Trophoblast cell (in vitro differentiated cells and primary cell): Measurements from ENCODE around the gene PRR5.

ENCODE experiments used
- DNase-seq, 2 donors: peaks; one replicate each; pipeline ENCODE4 v3.0.0-alpha.2; 2016
- H2AFZ ChIP-seq: 2 replicates; pipeline ENCODE4 v1.6.1; 2013; ENCODE audit warnings: low read length, moderate library complexity, mild to moderate bottlenecking; ENCODE audit not compliant: insufficient read depth, poor library complexity
- H2AK5ac ChIP-seq: 2 replicates; pipeline ENCODE4 v1.6.1; 2013; ENCODE audit warnings: mild to moderate bottlenecking, low read length
- H2BK120ac ChIP-seq: 2 replicates; pipeline ENCODE4 v1.6.1; 2013; ENCODE audit warnings: low read length, mild to moderate bottlenecking, moderate library complexity; ENCODE audit not compliant: insufficient read depth, poor library complexity
- H2BK12ac ChIP-seq: 2 replicates; pipeline ENCODE4 v1.6.1; 2013; ENCODE audit warnings: mild to moderate bottlenecking, low read length, moderate library complexity
- H2BK5ac ChIP-seq: 2 replicates; pipeline ENCODE4 v1.6.1; 2013; ENCODE audit warnings: low read length, low read depth, moderate library complexity, mild to moderate bottlenecking; ENCODE audit not compliant: poor library complexity
- H3K14ac ChIP-seq: 2 replicates; pipeline ENCODE4 v1.6.1; 2013; ENCODE audit warnings: mild to moderate bottlenecking, low read length
- H3K18ac ChIP-seq: 2 replicates; pipeline ENCODE4 v1.6.1; 2013; ENCODE audit warnings: mild to moderate bottlenecking, low read length
- H3K23ac ChIP-seq: 2 replicates; pipeline ENCODE4 v1.6.1; 2013; ENCODE audit warnings: low read length
- H3K27ac ChIP-seq: 2 replicates; pipeline ENCODE4 v1.5.1; 2013; ENCODE audit warnings: low read depth, mild to moderate bottlenecking, inconsistent platforms, low read length, moderate library complexity
- H3K27me3 ChIP-seq: 2 replicates; pipeline ENCODE4 v1.6.1; 2013; ENCODE audit warnings: inconsistent platforms, mild to moderate bottlenecking, low read length, moderate library complexity; ENCODE audit not compliant: insufficient read depth
- H3K36me3 ChIP-seq, 2 experiments: 1 replicate in 1 of 2; 2 replicates in 1 of 2; pipeline ENCODE4 v1.6.1; 2013; ENCODE audit warnings: low read length in 2 of 2, mild to moderate bottlenecking in 2 of 2, moderate library complexity in 1 of 2; ENCODE audit not compliant: insufficient read depth in 2 of 2, control insufficient read depth in 1 of 2
- H3K4ac ChIP-seq: 2 replicates; pipeline ENCODE4 v1.6.1; 2013; ENCODE audit warnings: low read depth, mild to moderate bottlenecking, low read length, moderate library complexity
- H3K4me1 ChIP-seq, 2 experiments: 1 replicate in 1 of 2; 2 replicates in 1 of 2; pipeline ENCODE4 v1.6.1; 2013; ENCODE audit warnings: low read length in 2 of 2, mild to moderate bottlenecking in 2 of 2, moderate library complexity in 1 of 2; ENCODE audit not compliant: insufficient read depth in 2 of 2, control insufficient read depth in 1 of 2
- H3K4me2 ChIP-seq: 2 replicates; pipeline ENCODE4 v1.6.1; 2013; ENCODE audit warnings: inconsistent platforms, mild to moderate bottlenecking, low read length, moderate library complexity
- H3K4me3 ChIP-seq: 2 replicates; pipeline ENCODE4 v1.5.1; 2013; ENCODE audit warnings: mild to moderate bottlenecking, low read depth, low read length, inconsistent platforms
- H3K79me1 ChIP-seq: one replicate; pipeline ENCODE4 v1.6.1; 2013; ENCODE audit warnings: low read length
- H3K79me2 ChIP-seq: 2 replicates; pipeline ENCODE4 v1.6.1; 2013; ENCODE audit warnings: low read length, mild to moderate bottlenecking; ENCODE audit not compliant: control insufficient read depth, insufficient read depth, poor library complexity
- H3K9ac ChIP-seq: 2 replicates; pipeline ENCODE4 v1.6.1; 2013; ENCODE audit warnings: mild to moderate bottlenecking, low read length
- H3K9me3 ChIP-seq: 2 replicates; pipeline ENCODE4 v1.6.1; 2013; ENCODE audit warnings: low read depth, mild to moderate bottlenecking, control low read depth, inconsistent platforms, low read length; ENCODE audit not compliant: insufficient read depth
- H4K12ac ChIP-seq: 2 replicates; pipeline ENCODE4 v1.6.1; 2013; ENCODE audit warnings: low read depth, mild to moderate bottlenecking, low read length, moderate library complexity
- H4K8ac ChIP-seq: 2 replicates; pipeline ENCODE4 v1.6.1; 2013; ENCODE audit warnings: low read depth, mild to moderate bottlenecking, low read length, moderate library complexity
- H4K91ac ChIP-seq: one replicate; pipeline ENCODE4 v1.6.1; 2013; ENCODE audit warnings: low read depth, mild to moderate bottlenecking, low read length, moderate library complexity
- WGBS: extraction: QIAGEN DNeasy Blood & Tissue Kit; methylation state at CpG from one replicate; pipeline ENCODE4 v1.1.7; 2013; ENCODE audit warnings: missing lambda C conversion rate; ENCODE audit not compliant: insufficient read length, insufficient coverage; ENCODE audit errors: extremely low coverage; 5-methylcytosine and 5-hydroxymethylcytosine counted together

Gene PRR5

GRCh38 chr22:44691796-44692661 lies 10.0 kb upstream of the PRR5 start:
- H2BK5ac ChIP-seq: peak overlapping the region; percentile 28
- H3K4me3 ChIP-seq: no peak overlapping the region
- no peak overlapping the region for H2BK12ac ChIP-seq
- H2AK5ac ChIP-seq: no peak overlapping the region
- H3K18ac ChIP-seq: peak overlapping the region; percentile 30
- no peak overlapping the region for H4K12ac ChIP-seq
- peaks cover 31 to 34% of the 10 kb centered on the region in 2 experiments for H3K4me1 ChIP-seq
- peaks cover 18% of the 10 kb centered on the region for H3K79me1 ChIP-seq
- WGBS: no CpG with 5 or more reads among the region's 24 CpGs
- peak overlapping the region; percentile 76 for H2BK120ac ChIP-seq
- peak overlapping the region; percentile 32 for H3K14ac ChIP-seq
- peak overlapping the region; percentile 64 for H4K91ac ChIP-seq
- peaks cover 2% of the 10 kb centered on the region for H3K79me2 ChIP-seq
- no peak overlapping the region for H2AFZ ChIP-seq
- no peak overlapping the region for H3K4me2 ChIP-seq
- H3K36me3 ChIP-seq: no peaks in the 10 kb centered on the region
- peak overlapping the region; percentile 63 for H3K27ac ChIP-seq
- no peak overlapping the region for H3K23ac ChIP-seq
- H3K4ac ChIP-seq: no peak overlapping the region
- no peaks in the 10 kb centered on the region for H3K27me3 ChIP-seq
- DNase-seq: peak; percentile 38 to 58
- H4K8ac ChIP-seq: peak overlapping the region; percentile 51
- no peak overlapping the region for H3K9ac ChIP-seq
- peaks cover 2% of the 10 kb centered on the region for H3K9me3 ChIP-seq

DNA sequence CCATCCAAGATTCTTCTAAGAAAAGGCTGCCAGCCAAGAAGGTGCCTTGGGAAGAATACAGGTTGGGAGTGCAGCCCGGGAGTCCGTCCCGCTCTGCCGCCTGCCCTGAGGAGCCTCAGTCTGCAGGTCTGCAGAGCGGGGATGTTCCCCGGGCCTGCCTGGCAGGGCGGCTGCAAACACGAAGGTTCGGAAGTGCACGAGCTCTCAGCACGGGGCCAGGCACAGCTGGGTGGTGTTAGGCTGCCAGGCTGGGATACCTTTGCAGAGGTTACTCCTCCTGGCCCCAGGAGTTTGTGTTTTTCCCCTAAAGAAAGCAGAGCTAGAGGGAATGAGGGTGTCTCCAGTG lies 9.4 kb upstream of the PRR5 start:
- no peaks in the 10 kb centered on the region for H3K27me3 ChIP-seq
- H2BK12ac ChIP-seq: no peak overlapping the region
- peaks cover 16% of the 10 kb centered on the region for H3K79me1 ChIP-seq
- no peak overlapping the region for H3K18ac ChIP-seq
- H4K8ac ChIP-seq: no peak overlapping the region
- no peak overlapping the region for H2AFZ ChIP-seq
- no peak overlapping the region for H3K9ac ChIP-seq
- H3K36me3 ChIP-seq: no peaks in the 10 kb centered on the region
- H3K4me3 ChIP-seq: no peak overlapping the region
- no peak overlapping the region for H4K91ac ChIP-seq
- H3K4me1 ChIP-seq: peaks cover 29 to 31% of the 10 kb centered on the region in 2 experiments
- no peak for DNase-seq
- H3K79me2 ChIP-seq: peaks cover 2% of the 10 kb centered on the region
- H3K4me2 ChIP-seq: no peak overlapping the region
- no peak overlapping the region for H3K4ac ChIP-seq
- no peak overlapping the region for H2AK5ac ChIP-seq
- H4K12ac ChIP-seq: no peak overlapping the region
- no peak overlapping the region for H3K27ac ChIP-seq
- peaks cover 2% of the 10 kb centered on the region for H3K9me3 ChIP-seq
- no CpG with 5 or more reads among the region's 11 CpGs for WGBS
- H3K23ac ChIP-seq: no peak overlapping the region
- H2BK5ac ChIP-seq: no peak overlapping the region
- no peak overlapping the region for H3K14ac ChIP-seq
- H2BK120ac ChIP-seq: peak overlapping the region; percentile 1

- Histone ChIP-seq H3K9ac (no peak overlapping the region), H3K27ac (no peak overlapping the region), H3K9me3 (peaks cover 2% of the 10 kb centered on the region), H3K79me2 (peaks cover 2% of the 10 kb centered on the region), H2BK12ac (no peak overlapping the region), H3K27me3 (no peaks in the 10 kb centered on the region), H2AFZ (no peak overlapping the region), H4K91ac (no peak overlapping the region), H3K4me3 (no peak overlapping the region), H3K4ac (no peak overlapping the region), H3K4me2 (no peak overlapping the region), H2BK120ac (peak overlapping the region; percentile 1), H3K36me3 (no peaks in the 10 kb centered on the region), H2BK5ac (no peak overlapping the region), H4K12ac (no peak overlapping the region), H3K18ac (no peak overlapping the region), H3K4me1 (peaks cover 33% of the 10 kb centered on the region in 2 experiments), H2AK5ac (no peak overlapping the region), H4K8ac (no peak overlapping the region), H3K23ac (no peak overlapping the region), H3K79me1 (peaks cover 18% of the 10 kb centered on the region), H3K14ac (no peak overlapping the region)
- no peak for DNase-seq
- no CpG with 5 or more reads among the region's 4 CpGs for WGBS
Measured at GRCh38 chr22:44693145-44693544, 8.9 kb upstream of the PRR5 start.

DNA sequence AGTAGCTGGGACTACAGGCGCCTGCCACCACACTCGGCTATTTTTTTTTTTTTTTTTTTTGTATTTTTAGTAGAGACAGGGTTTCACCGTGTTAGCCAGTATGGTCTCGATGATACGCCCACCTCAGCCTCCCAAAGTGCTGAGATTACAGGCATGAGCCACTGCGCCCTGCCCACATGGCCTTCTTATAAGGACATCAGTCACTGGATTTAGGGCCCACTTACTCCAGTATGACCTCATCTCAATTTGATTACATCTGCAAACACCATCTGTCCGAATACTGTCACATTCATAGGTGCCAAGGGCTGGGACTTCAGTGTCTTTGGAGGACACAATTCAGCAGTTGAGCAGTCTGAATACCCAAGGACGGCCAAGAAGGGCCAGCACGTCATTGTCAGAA lies 8.2 kb upstream of the PRR5 start:
- H2BK5ac ChIP-seq: no peak overlapping the region
- peaks cover 2% of the 10 kb centered on the region for H3K79me2 ChIP-seq
- no peaks in the 10 kb centered on the region for H3K36me3 ChIP-seq
- H4K8ac ChIP-seq: no peak overlapping the region
- H4K12ac ChIP-seq: no peak overlapping the region
- H2AFZ ChIP-seq: no peak overlapping the region
- peaks cover 2% of the 10 kb centered on the region for H3K9me3 ChIP-seq
- H3K4ac ChIP-seq: no peak overlapping the region
- no CpG with 5 or more reads among the region's 9 CpGs for WGBS
- H3K14ac ChIP-seq: no peak overlapping the region
- no peak for DNase-seq
- H3K27ac ChIP-seq: no peak overlapping the region
- peaks cover 24% of the 10 kb centered on the region for H3K79me1 ChIP-seq
- no peak overlapping the region for H3K18ac ChIP-seq
- H3K9ac ChIP-seq: no peak overlapping the region
- H3K4me2 ChIP-seq: no peak overlapping the region
- H3K27me3 ChIP-seq: no peaks in the 10 kb centered on the region
- H2BK12ac ChIP-seq: peak overlapping the region; percentile 27
- no peak overlapping the region for H3K23ac ChIP-seq
- H3K4me3 ChIP-seq: no peak overlapping the region
- no peak overlapping the region for H2AK5ac ChIP-seq
- no peak overlapping the region for H2BK120ac ChIP-seq
- peaks cover 35 to 37% of the 10 kb centered on the region in 2 experiments for H3K4me1 ChIP-seq
- no peak overlapping the region for H4K91ac ChIP-seq
